ENCODE results near the gene ATP9B.

- no peak for TF ChIP-seq CTCF (IDR thresholded peaks at IDR 0.05; ENCODE audit: low read length)
- no peak for TF ChIP-seq EZH2 (optimal IDR thresholded peaks at IDR 0.05; ENCODE audit: low read depth, low read length)
Observed at GRCh38 chr18:79392226-79392625, 323.0 kb downstream of the ATP9B start.

All from MM.1S (cell line).